ENCODE results near the gene SHC3. TPM values are rescaled to one million over a fixed set of nuclear protein-coding genes. Genes with fewer than 3 reads are reported as not detected.
A peak's percentile ranks its signal among the peaks of the same experiment; 100 is the strongest.

Gene SHC3
- total RNA-seq, 1 donor: 0.36 TPM

- Histone ChIP-seq H3K27me3 (ENCODE audit: insufficient read depth, low read length) (no peaks in the 10 kb centered on the region), H3K4me1 (ENCODE audit: insufficient read depth, low read length) (no peaks in the 10 kb centered on the region), H3K79me2 (ENCODE audit: insufficient read depth, low read length) (no peaks in the 10 kb centered on the region), H3K9me3 (ENCODE audit: low read depth, low read length) (no peaks in the 10 kb centered on the region), H3K27ac (ENCODE audit: low read depth, low read length) (no peak overlapping the region), H4K20me1 (ENCODE audit: insufficient read depth, low read length) (no peaks in the 10 kb centered on the region), H3K4me3 (ENCODE audit: insufficient read depth, low read length) (no peak overlapping the region), H2AFZ (ENCODE audit: low read length) (no peak overlapping the region), H3K36me3 (ENCODE audit: insufficient read depth, low read length) (no peaks in the 10 kb centered on the region), H3K4me2 (ENCODE audit: insufficient read depth, low read length) (no peak overlapping the region)
- TF ChIP-seq CTCF (IDR thresholded peaks at IDR 0.05; ENCODE audit: extremely low read depth, low read depth, low read length): no peak
- DNase-seq (ENCODE audit: insufficient read length, low spot score, missing footprints): no peak
Observed at GRCh38 chr9:89010056-89010455, 168.6 kb downstream of the SHC3 start.

- H3K27ac ChIP-seq (ENCODE audit: low read depth, low read length): no peak overlapping the region
- H3K4me3 ChIP-seq (ENCODE audit: insufficient read depth, low read length): no peak overlapping the region
- no peaks in the 10 kb centered on the region for H3K27me3 ChIP-seq (ENCODE audit: insufficient read depth, low read length)
- no peaks in the 10 kb centered on the region for H3K9me3 ChIP-seq (ENCODE audit: low read depth, low read length)
- H3K4me2 ChIP-seq (ENCODE audit: insufficient read depth, low read length): no peak overlapping the region
- H3K79me2 ChIP-seq (ENCODE audit: insufficient read depth, low read length): no peaks in the 10 kb centered on the region
- no peak for TF ChIP-seq CTCF (IDR thresholded peaks at IDR 0.05; ENCODE audit: extremely low read depth, low read depth, low read length)
- H3K4me1 ChIP-seq (ENCODE audit: insufficient read depth, low read length): no peaks in the 10 kb centered on the region
- H4K20me1 ChIP-seq (ENCODE audit: insufficient read depth, low read length): no peaks in the 10 kb centered on the region
- no peak overlapping the region for H2AFZ ChIP-seq (ENCODE audit: low read length)
- DNase-seq (ENCODE audit: insufficient read length, low spot score, missing footprints): no peak
- no peaks in the 10 kb centered on the region for H3K36me3 ChIP-seq (ENCODE audit: insufficient read depth, low read length)
Observed at GRCh38 chr9:89009546-89009840, 169.1 kb downstream of the SHC3 start.

- Histone ChIP-seq H3K4me3 (ENCODE audit: insufficient read depth, low read length) (no peak overlapping the region), H2AFZ (ENCODE audit: low read length) (no peak overlapping the region), H3K4me1 (ENCODE audit: insufficient read depth, low read length) (no peaks in the 10 kb centered on the region), H4K20me1 (ENCODE audit: insufficient read depth, low read length) (no peaks in the 10 kb centered on the region), H3K4me2 (ENCODE audit: insufficient read depth, low read length) (no peak overlapping the region), H3K27ac (ENCODE audit: low read depth, low read length) (no peak overlapping the region), H3K27me3 (ENCODE audit: insufficient read depth, low read length) (no peaks in the 10 kb centered on the region), H3K9me3 (ENCODE audit: low read depth, low read length) (no peaks in the 10 kb centered on the region), H3K79me2 (ENCODE audit: insufficient read depth, low read length) (no peaks in the 10 kb centered on the region), H3K36me3 (ENCODE audit: insufficient read depth, low read length) (no peaks in the 10 kb centered on the region)
- TF ChIP-seq CTCF (IDR thresholded peaks at IDR 0.05; ENCODE audit: extremely low read depth, low read depth, low read length): peak; percentile 24
- DNase-seq (ENCODE audit: insufficient read length, low spot score, missing footprints): no peak
Observed at GRCh38 chr9:89008744-89009545, 169.7 kb downstream of the SHC3 start.

- Histone ChIP-seq H3K4me2 (ENCODE audit: insufficient read depth, low read length) (no peak overlapping the region), H3K27me3 (ENCODE audit: insufficient read depth, low read length) (no peaks in the 10 kb centered on the region), H3K36me3 (ENCODE audit: insufficient read depth, low read length) (peaks cover under 1% of the 10 kb centered on the region), H2AFZ (ENCODE audit: low read length) (no peak overlapping the region), H4K20me1 (ENCODE audit: insufficient read depth, low read length) (no peaks in the 10 kb centered on the region), H3K79me2 (ENCODE audit: insufficient read depth, low read length) (no peaks in the 10 kb centered on the region), H3K4me3 (ENCODE audit: insufficient read depth, low read length) (no peak overlapping the region), H3K9me3 (ENCODE audit: low read depth, low read length) (no peaks in the 10 kb centered on the region), H3K4me1 (ENCODE audit: insufficient read depth, low read length) (no peaks in the 10 kb centered on the region), H3K27ac (ENCODE audit: low read depth, low read length) (no peak overlapping the region)
- TF ChIP-seq CTCF (IDR thresholded peaks at IDR 0.05; ENCODE audit: extremely low read depth, low read depth, low read length): no peak
- DNase-seq (ENCODE audit: insufficient read length, low spot score, missing footprints): no peak
Observed at GRCh38 chr9:89008055-89008743, 170.4 kb downstream of the SHC3 start.

Data from osteoblast (primary cell).